ENCODE results near the gene CDK14. TPM values are rescaled to one million over a fixed set of nuclear protein-coding genes. Genes with fewer than 3 reads are reported as not detected.

CDK14 gene
- total and polyA plus RNA-seq, 2 of the 8 experiments (the other 6 are each of a cell fraction or from before 2014, with no cell fraction given), result 5.5 to 47.3 TPM

GRCh38 chr7:90791596-90791995, 195.5 kb downstream of the CDK14 start:
- Histone ChIP-seq H3K79me1 (ENCODE audit: low read depth, low read length) (no peaks in the 10 kb centered on the region), H4K20me1 (replicated peaks in 1 of 2; ENCODE audit: control insufficient read depth in 1 of 2, insufficient read depth in 2 of 2, low read length in 2 of 2) (no peaks in the 10 kb centered on the region), H4K8ac (ENCODE audit: extremely low read depth, insufficient read depth, low read length) (no peak overlapping the region), H2BK5ac (ENCODE audit: low read depth, low read length) (no peak overlapping the region), H2BK15ac (ENCODE audit: low read length) (no peak overlapping the region), H3K4me1 (replicated peaks in 1 of 4; ENCODE audit: control insufficient read depth in 3 of 4, insufficient read depth in 4 of 4, low read length in 3 of 4) (no peaks in the 10 kb centered on the region), H3K56ac (replicated peaks; ENCODE audit: insufficient read length, low read depth, low read length) (no peak overlapping the region), H3K18ac (ENCODE audit: extremely low read depth, low read length) (no peak overlapping the region), H3K27me3 (replicated peaks in 1 of 4; ENCODE audit: control insufficient read depth in 3 of 4, extremely low read depth in 1 of 4, insufficient read depth in 3 of 4, low read length in 3 of 4) (no peaks in the 10 kb centered on the region), H3K14ac (ENCODE audit: insufficient read length) (no peak overlapping the region), H3K79me2 (ENCODE audit: control insufficient read depth in 1 of 2, insufficient read depth in 2 of 2, low read length in 2 of 2) (no peaks in the 10 kb centered on the region), H4K5ac (ENCODE audit: insufficient read length, low read depth, low read length) (no peak overlapping the region), H3K9me3 (ENCODE audit: insufficient read depth in 2 of 2, low read depth in 1 of 2, low read length in 1 of 2) (peaks cover 5% of the 10 kb centered on the region in 2 experiments), H2BK120ac (replicated peaks; ENCODE audit: low read depth, low read length) (no peak overlapping the region), H2BK20ac (ENCODE audit: low read length) (no peak overlapping the region), H3K9ac (replicated peaks in 1 of 4; ENCODE audit: extremely low read depth in 1 of 4, low read depth in 3 of 4, low read length in 3 of 4) (no peak overlapping the region), H3K36me3 (ENCODE audit: control insufficient read depth in 2 of 4, insufficient read depth in 4 of 4, low read length in 3 of 4) (peaks cover 0 to 2% (median 0%) of the 10 kb centered on the region in 4 experiments; a peak in 1 of 8 replicates), H4K91ac (replicated peaks; ENCODE audit: insufficient read length, low read length) (no peak overlapping the region), H3K4ac (replicated peaks; ENCODE audit: insufficient read length, low read depth, low read length) (no peak overlapping the region), H3K23me2 (ENCODE audit: low read depth, low read length) (no peaks in the 10 kb centered on the region), H2AFZ (ENCODE audit: low read length) (no peak overlapping the region), H3K23ac (ENCODE audit: insufficient read length) (no peak overlapping the region), H3K4me3 (ENCODE audit: extremely low read depth in 1 of 4, insufficient read depth in 2 of 4, low read depth in 3 of 4, low read length in 4 of 4) (no peak overlapping the region), H2BK12ac (ENCODE audit: low read depth, low read length) (no peak overlapping the region), H3K4me2 (ENCODE audit: insufficient read depth in 1 of 2, low read depth in 2 of 2, low read length in 2 of 2) (no peak overlapping the region), H2AK5ac (ENCODE audit: low read depth, low read length) (no peak overlapping the region), H3K27ac (ENCODE audit: low read depth, low read length) (no peak overlapping the region)
- WGBS, 2 experiments (ENCODE audit: extremely low coverage in 1 of 2, insufficient coverage in 1 of 2, insufficient read length in 1 of 2, insufficient replicate concordance in 2 of 2, low coverage in 1 of 2, low lambda C conversion rate in 2 of 2, missing lambda C conversion rate in 1 of 2), result 68% methylated on average over 3 of the region's 3 CpGs; no CpG with 5 or more reads in 1 of the 2 experiments
- POLR2A ChIA-PET (ENCODE audit: partially characterized antibody), result no interaction called here
- TF ChIP-seq, protein P1, sequence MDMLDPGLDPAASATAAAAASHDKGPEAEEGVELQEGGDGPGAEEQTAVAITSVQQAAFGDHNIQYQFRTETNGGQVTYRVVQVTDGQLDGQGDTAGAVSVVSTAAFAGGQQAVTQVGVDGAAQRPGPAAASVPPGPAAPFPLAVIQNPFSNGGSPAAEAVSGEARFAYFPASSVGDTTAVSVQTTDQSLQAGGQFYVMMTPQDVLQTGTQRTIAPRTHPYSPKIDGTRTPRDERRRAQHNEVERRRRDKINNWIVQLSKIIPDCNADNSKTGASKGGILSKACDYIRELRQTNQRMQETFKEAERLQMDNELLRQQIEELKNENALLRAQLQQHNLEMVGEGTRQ (IDR thresholded peaks at IDR 0.05; ENCODE audit: low read length), result no peak
- TF ChIP-seq KDM4A (IDR thresholded peaks at IDR 0.05; ENCODE audit: low read depth, low read length, severe bottlenecking) (no peak), E2F6 (IDR thresholded peaks at IDR 0.05) (no peak), CBX8 (IDR thresholded peaks at IDR 0.05; ENCODE audit: borderline replicate concordance, low read depth, low read length) (no peak), TEAD4 (IDR thresholded peaks at IDR 0.05; ENCODE audit: low read depth, low read length) (no peak), CREB1 (IDR thresholded peaks at IDR 0.05) (no peak)
- CTCF ChIA-PET (ENCODE audit: partially characterized antibody), result interaction anchor here (1.4 kb wide), 1 partner anchor 564 kb away, joined by 3 read pairs; no protein-coding TSS in a partner anchor
- no peak for DNase-seq (ENCODE audit: low read depth in 1 of 2, low spot score in 2 of 2)
- FAIRE-seq, result no peak
